ENCODE results near the gene CLK4. TPM values are rescaled to one million over a fixed set of nuclear protein-coding genes. Genes with fewer than 3 reads are reported as not detected.

Gene CLK4
- total RNA-seq, 1 experiment from 2014 or later, result 9.8 TPM

DNA sequence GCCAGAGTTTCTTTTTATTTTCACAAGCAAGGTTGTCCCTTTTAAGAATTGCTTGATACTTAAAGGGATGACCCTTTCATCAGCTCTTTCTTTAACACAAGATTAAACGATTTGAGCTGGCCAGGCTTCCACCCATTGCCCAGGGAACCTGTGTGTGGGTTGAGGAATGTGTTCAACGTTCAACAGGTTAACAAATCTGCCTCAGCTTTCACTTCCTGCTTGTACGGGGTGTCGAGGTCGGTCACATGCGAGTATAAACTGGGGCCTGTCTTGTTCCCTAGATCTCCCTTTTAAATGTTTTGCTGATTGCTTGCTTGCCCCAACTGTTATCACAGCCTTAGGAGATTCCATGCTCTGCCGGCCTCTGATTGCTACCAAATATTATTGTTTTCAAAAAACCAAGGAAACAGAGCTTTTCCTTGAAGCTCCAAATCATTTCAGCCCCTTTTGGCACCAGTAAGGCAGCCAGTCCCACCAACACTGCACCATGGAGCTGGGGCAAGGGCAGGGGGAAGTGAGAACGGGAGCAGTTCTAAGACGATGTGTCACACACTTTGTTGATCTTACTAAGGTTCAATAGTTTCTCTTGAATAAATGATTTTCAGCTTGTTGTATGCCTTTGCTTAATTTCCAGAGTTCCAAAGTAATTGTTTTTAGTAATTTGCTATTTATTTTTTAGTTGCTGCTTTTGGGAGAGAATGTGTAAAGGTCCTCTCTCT is 10.7 kb upstream of the CLK4 start:
- H3K4me2 ChIP-seq (ENCODE audit: low read length), result no peak overlapping the region
- H2AFZ ChIP-seq (ENCODE audit: low read depth, low read length, poor library complexity, severe bottlenecking), result no peak overlapping the region
- peaks cover 3 to 13% of the 10 kb centered on the region in 2 experiments; a peak in 2 of 4 replicates for H3K4me1 ChIP-seq (ENCODE audit: control insufficient read depth in 1 of 2, insufficient read depth in 2 of 2, low read length in 2 of 2)
- no peaks in the 10 kb centered on the region; a peak in 1 of 4 replicates for H3K9me3 ChIP-seq (ENCODE audit: control insufficient read depth in 1 of 2, insufficient read depth in 1 of 2, low read depth in 1 of 2, low read length in 2 of 2)
- TF ChIP-seq SP1 (IDR thresholded peaks at IDR 0.05; ENCODE audit: low read depth) (no peak), MAX (IDR thresholded peaks at IDR 0.05) (no peak), EZH2 (IDR thresholded peaks at IDR 0.05) (no peak), EGR1 (IDR thresholded peaks at IDR 0.05; ENCODE audit: low read depth) (no peak), TCF7L2 (IDR thresholded peaks at IDR 0.05; ENCODE audit: borderline replicate concordance, extremely low read depth, insufficient read depth, insufficient read length) (no peak), YY1 (IDR thresholded peaks at IDR 0.05; ENCODE audit: extremely low read depth, insufficient replicate concordance, low read depth, low read length) (no peak), POLR2AphosphoS5 (IDR thresholded peaks at IDR 0.05; ENCODE audit: low read depth, low read length) (no peak), ZFX (IDR thresholded peaks at IDR 0.05) (no peak), FOSL1 (IDR thresholded peaks at IDR 0.05; ENCODE audit: low read depth) (no peak), SRF (IDR thresholded peaks at IDR 0.05; ENCODE audit: low read depth) (no peak), CBX3 (IDR thresholded peaks at IDR 0.05; ENCODE audit: low read depth) (no peak), ATF3 (IDR thresholded peaks at IDR 0.05) (no peak)
- ChIA-PET RAD21 (ENCODE audit: low non-redundant PET in 1 of 2, low total read pairs in 2 of 2, uncharacterized antibody in 2 of 2, unreplicated experiment in 2 of 2) (no interaction called here), CTCF (no interaction called here), POLR2A (no interaction called here)
- intact Hi-C loops (cut with micrococcal nuclease), result no loop called here
- no peaks in the 10 kb centered on the region for H3K27me3 ChIP-seq (ENCODE audit: insufficient read depth, low read length)
- H3K79me2 ChIP-seq (ENCODE audit: insufficient read depth, low read length), result no peaks in the 10 kb centered on the region
- H3K27ac ChIP-seq (ENCODE audit: low read depth, low read length), result no peak overlapping the region
- H3K4me3 ChIP-seq (replicated peaks in 1 of 2; ENCODE audit: low read depth in 1 of 2, low read length in 2 of 2), result no peak overlapping the region
- no peaks in the 10 kb centered on the region for H3K36me3 ChIP-seq (ENCODE audit: control insufficient read depth in 1 of 2, insufficient read depth in 2 of 2, low read length in 2 of 2)
- no TSS peak for BruUV-seq (replicated peaks)
- no peaks in the 10 kb centered on the region for H3K9me2 ChIP-seq (ENCODE audit: insufficient read depth)
- ATAC-seq, result no peak
- H4K20me1 ChIP-seq (ENCODE audit: insufficient read depth), result no peaks in the 10 kb centered on the region
- no peak for DNase-seq (ENCODE audit: low read depth, low spot score)
- no peak overlapping the region for H3K9ac ChIP-seq (ENCODE audit: low read length)
